SK-N-SH treated with all-trans-retinoic acid at 6 μM for 48 hours (cell line): ENCODE measurements around the gene SLC7A10.

ENCODE experiments used
- ATAC-seq: fragments of 200-7000 bp; cut with Tn5 transposase; 3 replicates; pipeline ENCODE4 v1.9.1; 2020; ENCODE audit warnings: mild to moderate bottlenecking, moderate library complexity
- ARNTL ChIP-seq: fragments of 450-650 bp; formaldehyde crosslinking; IDR thresholded peaks from 2 replicates; pipeline ENCODE4 v1.5.0; 2020; ENCODE audit warnings: low read depth, mild to moderate bottlenecking, moderate library complexity, borderline replicate concordance
- BACH2 ChIP-seq: fragments of 250-450 bp; sonication (Bioruptor Pico); IDR thresholded peaks from 2 replicates; pipeline ENCODE4 v1.9.0; 2021; ENCODE audit warnings: mild to moderate bottlenecking, borderline replicate concordance
- CREB5 ChIP-seq: fragments of 250-450 bp; sonication (Bioruptor Pico); IDR thresholded peaks from 2 replicates; pipeline ENCODE4 v1.5.1; 2020; ENCODE audit warnings: low read depth, mild to moderate bottlenecking, moderate library complexity
- CSDC2 ChIP-seq: fragments of 250-450 bp; sonication (Bioruptor Pico); IDR thresholded peaks from 2 replicates; pipeline ENCODE4 v1.5.0; 2020; ENCODE audit warnings: mild to moderate bottlenecking, moderate library complexity
- CSRNP3 ChIP-seq: fragments of 250-450 bp; sonication (Bioruptor Pico); IDR thresholded peaks from 2 replicates; pipeline ENCODE4 v1.5.1; 2021; ENCODE audit warnings: mild to moderate bottlenecking, moderate library complexity
- ESRRG ChIP-seq: fragments of 250-450 bp; sonication (Bioruptor Pico); IDR thresholded peaks from 2 replicates; pipeline ENCODE4 v1.6.1; 2021; ENCODE audit warnings: mild to moderate bottlenecking
- GLIS3 ChIP-seq: fragments of 250-450 bp; sonication (Bioruptor Pico); IDR thresholded peaks from 2 replicates; pipeline ENCODE4 v1.5.0; 2020; ENCODE audit warnings: mild to moderate bottlenecking, moderate library complexity
- ISL1 ChIP-seq: fragments of 250-450 bp; sonication (Bioruptor Pico); IDR thresholded peaks from 2 replicates; pipeline ENCODE4 v2.1.2; 2022; ENCODE audit warnings: mild to moderate bottlenecking, moderate library complexity
- OSR1 ChIP-seq: fragments of 250-450 bp; sonication (Bioruptor Pico); IDR thresholded peaks from 2 replicates; pipeline ENCODE4 v1.8.0; 2022; ENCODE audit warnings: moderate library complexity, mild to moderate bottlenecking, inconsistent platforms
- PPARA ChIP-seq: fragments of 250-450 bp; sonication (Bioruptor Pico); IDR thresholded peaks from 2 replicates; pipeline ENCODE4 v1.5.0; 2020; ENCODE audit warnings: mild to moderate bottlenecking, borderline replicate concordance
- SNAI2 ChIP-seq: fragments of 250-450 bp; sonication (Bioruptor Pico); IDR thresholded peaks from 2 replicates; pipeline ENCODE4 v1.5.0; 2020; ENCODE audit warnings: mild to moderate bottlenecking, moderate library complexity
- TCF4 ChIP-seq: fragments of 250-450 bp; sonication (Bioruptor Pico); IDR thresholded peaks from 2 replicates; pipeline ENCODE4 v1.8.0; 2021; ENCODE audit warnings: mild to moderate bottlenecking, moderate library complexity, borderline replicate concordance
- TOX ChIP-seq: fragments of 250-450 bp; sonication (Bioruptor Pico); IDR thresholded peaks from 2 replicates; pipeline ENCODE4 v1.8.0; 2021; ENCODE audit warnings: mild to moderate bottlenecking, moderate library complexity, borderline replicate concordance
- ZC3H10 ChIP-seq: fragments of 250-450 bp; sonication (Bioruptor Pico); IDR thresholded peaks from 2 replicates; pipeline ENCODE4 v1.5.1; 2021; ENCODE audit warnings: mild to moderate bottlenecking, moderate library complexity
- ZFP3 ChIP-seq: fragments of 250-450 bp; sonication (Bioruptor Pico); IDR thresholded peaks from 2 replicates; pipeline ENCODE4 v1.5.0; 2020; ENCODE audit warnings: mild to moderate bottlenecking, moderate library complexity
- ZFP30 ChIP-seq: fragments of 450-650 bp; formaldehyde crosslinking; IDR thresholded peaks from 2 replicates; pipeline ENCODE4 v1.5.0; 2022; ENCODE audit warnings: mild to moderate bottlenecking, moderate library complexity
- ZNF565 ChIP-seq: fragments of 450-650 bp; formaldehyde crosslinking; conservative IDR thresholded peaks from 2 replicates; pipeline ENCODE4 v1.5.0; 2020; ENCODE audit warnings: low read depth, mild to moderate bottlenecking, moderate library complexity
- ZNF70 ChIP-seq: fragments of 450-650 bp; formaldehyde crosslinking; IDR thresholded peaks from 2 replicates; pipeline ENCODE4 v1.5.0; 2020; ENCODE audit warnings: mild to moderate bottlenecking, moderate library complexity
- ZNF8 ChIP-seq: fragments of 450-650 bp; formaldehyde crosslinking; IDR thresholded peaks from 2 replicates; pipeline ENCODE4 v1.5.0; 2020; ENCODE audit warnings: mild to moderate bottlenecking, moderate library complexity
- TF ChIP-seq, protein P1 (sequence below): fragments of 250-450 bp; sonication (Bioruptor Pico); IDR thresholded peaks from 2 replicates; pipeline ENCODE4 v1.8.0; 2021; ENCODE audit warnings: low read depth, mild to moderate bottlenecking, moderate library complexity, borderline replicate concordance
- TF ChIP-seq, protein P2 (sequence below): fragments of 250-450 bp; sonication (Bioruptor Pico); IDR thresholded peaks from 2 replicates; pipeline ENCODE4 v1.5.0; 2020; ENCODE audit warnings: mild to moderate bottlenecking, moderate library complexity
- TF ChIP-seq, protein P3 (sequence below): fragments of 250-450 bp; sonication (Bioruptor Pico); IDR thresholded peaks from 2 replicates; pipeline ENCODE4 v1.8.0; 2020; ENCODE audit warnings: mild to moderate bottlenecking, moderate library complexity, borderline replicate concordance

SLC7A10 gene

DNA sequence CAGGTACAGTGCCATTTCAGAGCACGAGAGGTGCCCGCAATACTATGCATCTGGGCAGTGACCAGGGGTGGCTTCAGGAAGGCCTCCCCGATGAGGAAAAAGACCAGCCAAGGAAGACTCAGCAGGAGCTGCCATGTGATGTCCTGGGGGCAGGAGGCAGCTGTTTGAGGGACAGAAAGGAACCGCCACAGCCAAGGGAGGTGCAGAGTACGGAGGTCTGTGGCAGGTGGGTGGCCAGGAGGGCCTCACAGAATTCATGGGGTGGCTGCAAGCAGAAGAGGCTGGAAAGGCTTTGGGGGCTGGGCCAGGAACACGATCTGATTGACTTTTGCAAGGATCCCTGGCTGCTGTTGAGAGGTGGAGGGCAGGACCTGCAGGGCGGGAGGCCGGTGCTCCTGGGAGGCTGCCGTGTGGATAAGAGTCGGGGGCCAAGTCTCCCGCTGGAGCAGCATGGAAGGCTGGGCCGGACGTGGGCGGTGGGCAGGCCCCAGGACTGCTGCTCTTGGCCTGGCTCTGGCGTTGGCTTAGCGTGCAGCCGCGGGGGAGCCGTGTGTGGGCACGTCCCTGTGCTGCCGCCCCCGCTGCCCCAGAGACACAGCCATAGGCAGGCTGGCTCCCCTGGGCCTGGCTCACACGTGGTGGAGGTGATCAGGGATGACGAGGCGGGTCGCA is 47.6 kb upstream of the SLC7A10 start:
- TF ChIP-seq ZNF70 (CRISPR knock-in tag) (no peak), OSR1 (CRISPR knock-in tag) (no peak), SNAI2 (CRISPR knock-in tag) (no peak), ZC3H10 (no peak)
- TF ChIP-seq, protein P1, sequence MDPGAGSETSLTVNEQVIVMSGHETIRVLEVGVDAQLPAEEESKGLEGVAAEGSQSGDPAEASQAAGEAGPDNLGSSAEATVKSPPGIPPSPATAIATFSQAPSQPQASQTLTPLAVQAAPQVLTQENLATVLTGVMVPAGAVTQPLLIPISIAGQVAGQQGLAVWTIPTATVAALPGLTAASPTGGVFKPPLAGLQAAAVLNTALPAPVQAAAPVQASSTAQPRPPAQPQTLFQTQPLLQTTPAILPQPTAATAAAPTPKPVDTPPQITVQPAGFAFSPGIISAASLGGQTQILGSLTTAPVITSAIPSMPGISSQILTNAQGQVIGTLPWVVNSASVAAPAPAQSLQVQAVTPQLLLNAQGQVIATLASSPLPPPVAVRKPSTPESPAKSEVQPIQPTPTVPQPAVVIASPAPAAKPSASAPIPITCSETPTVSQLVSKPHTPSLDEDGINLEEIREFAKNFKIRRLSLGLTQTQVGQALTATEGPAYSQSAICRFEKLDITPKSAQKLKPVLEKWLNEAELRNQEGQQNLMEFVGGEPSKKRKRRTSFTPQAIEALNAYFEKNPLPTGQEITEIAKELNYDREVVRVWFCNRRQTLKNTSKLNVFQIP (CRISPR knock-in tag), result no peak
- TF ChIP-seq, all 23 proteins: peak for 0
- ATAC-seq, result no peak

DNA sequence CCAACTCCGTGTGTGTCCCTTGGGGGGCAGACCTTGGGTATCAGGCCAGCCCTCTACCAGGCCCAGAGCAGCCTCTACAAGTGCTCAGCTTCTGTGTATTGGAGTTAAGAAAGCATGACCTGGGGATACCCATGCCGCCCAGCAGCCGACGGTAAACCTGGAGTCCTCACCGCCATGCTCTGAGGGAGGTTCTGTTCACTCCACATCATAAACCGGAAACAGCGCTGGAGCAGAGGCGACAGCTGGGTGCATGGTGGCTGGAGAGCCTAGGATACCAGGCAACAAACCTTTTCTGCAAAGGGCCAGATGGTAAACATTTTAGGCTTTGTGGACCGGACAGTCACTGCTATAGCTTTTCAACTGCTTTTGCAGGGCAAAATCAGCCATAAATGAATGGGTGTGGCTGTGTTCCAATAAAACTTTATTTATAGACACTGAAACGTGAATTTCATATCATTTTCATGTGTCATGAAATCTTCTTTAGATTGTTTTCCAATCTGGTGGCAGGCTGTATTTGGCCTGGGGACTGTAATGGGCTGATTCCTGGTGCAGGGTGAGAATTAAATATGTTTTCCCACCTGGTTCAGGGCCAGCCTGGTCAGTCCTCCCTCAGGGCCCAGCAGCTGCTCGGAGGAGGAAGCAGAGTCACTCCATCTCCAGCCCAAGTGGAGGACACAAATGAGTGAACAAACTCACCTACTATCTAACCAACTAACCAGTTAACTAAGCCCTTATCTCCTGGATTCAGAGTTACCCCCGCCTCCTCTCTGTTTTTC is 45.8 kb upstream of the SLC7A10 start:
- ATAC-seq, result no peak
- no peak for TF ChIP-seq ESRRG (CRISPR knock-in tag)
- TF ChIP-seq, protein P2, sequence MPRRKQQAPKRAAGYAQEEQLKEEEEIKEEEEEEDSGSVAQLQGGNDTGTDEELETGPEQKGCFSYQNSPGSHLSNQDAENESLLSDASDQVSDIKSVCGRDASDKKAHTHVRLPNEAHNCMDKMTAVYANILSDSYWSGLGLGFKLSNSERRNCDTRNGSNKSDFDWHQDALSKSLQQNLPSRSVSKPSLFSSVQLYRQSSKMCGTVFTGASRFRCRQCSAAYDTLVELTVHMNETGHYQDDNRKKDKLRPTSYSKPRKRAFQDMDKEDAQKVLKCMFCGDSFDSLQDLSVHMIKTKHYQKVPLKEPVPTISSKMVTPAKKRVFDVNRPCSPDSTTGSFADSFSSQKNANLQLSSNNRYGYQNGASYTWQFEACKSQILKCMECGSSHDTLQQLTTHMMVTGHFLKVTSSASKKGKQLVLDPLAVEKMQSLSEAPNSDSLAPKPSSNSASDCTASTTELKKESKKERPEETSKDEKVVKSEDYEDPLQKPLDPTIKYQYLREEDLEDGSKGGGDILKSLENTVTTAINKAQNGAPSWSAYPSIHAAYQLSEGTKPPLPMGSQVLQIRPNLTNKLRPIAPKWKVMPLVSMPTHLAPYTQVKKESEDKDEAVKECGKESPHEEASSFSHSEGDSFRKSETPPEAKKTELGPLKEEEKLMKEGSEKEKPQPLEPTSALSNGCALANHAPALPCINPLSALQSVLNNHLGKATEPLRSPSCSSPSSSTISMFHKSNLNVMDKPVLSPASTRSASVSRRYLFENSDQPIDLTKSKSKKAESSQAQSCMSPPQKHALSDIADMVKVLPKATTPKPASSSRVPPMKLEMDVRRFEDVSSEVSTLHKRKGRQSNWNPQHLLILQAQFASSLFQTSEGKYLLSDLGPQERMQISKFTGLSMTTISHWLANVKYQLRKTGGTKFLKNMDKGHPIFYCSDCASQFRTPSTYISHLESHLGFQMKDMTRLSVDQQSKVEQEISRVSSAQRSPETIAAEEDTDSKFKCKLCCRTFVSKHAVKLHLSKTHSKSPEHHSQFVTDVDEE (CRISPR knock-in tag), result no peak
- TF ChIP-seq ZNF565, result no peak
- no peak for TF ChIP-seq TCF4 (CRISPR knock-in tag)
- no peak for TF ChIP-seq ZFP30 (CRISPR knock-in tag)
- TF ChIP-seq TOX, result no peak
- no peak for TF ChIP-seq PPARA (CRISPR knock-in tag)
- no peak for TF ChIP-seq ZC3H10
- TF ChIP-seq, protein P1 (CRISPR knock-in tag), result no peak
- TF ChIP-seq ARNTL, result no peak
- TF ChIP-seq OSR1 (CRISPR knock-in tag), result no peak
- no peak for TF ChIP-seq SNAI2 (CRISPR knock-in tag)
- no peak for TF ChIP-seq ZNF70 (CRISPR knock-in tag)
- no peak for TF ChIP-seq ZFP3 (CRISPR knock-in tag)
- no peak for TF ChIP-seq GLIS3
- no peak for TF ChIP-seq CSRNP3 (CRISPR knock-in tag)

GRCh38 chr19:33270769-33271168 is 45.1 kb upstream of the SLC7A10 start:
- no peak for TF ChIP-seq ESRRG (CRISPR knock-in tag)
- no peak for TF ChIP-seq ZNF565
- no peak for TF ChIP-seq CSDC2 (CRISPR knock-in tag)
- no peak for TF ChIP-seq ISL1 (CRISPR knock-in tag)
- no peak for TF ChIP-seq BACH2
- TF ChIP-seq, protein P3, sequence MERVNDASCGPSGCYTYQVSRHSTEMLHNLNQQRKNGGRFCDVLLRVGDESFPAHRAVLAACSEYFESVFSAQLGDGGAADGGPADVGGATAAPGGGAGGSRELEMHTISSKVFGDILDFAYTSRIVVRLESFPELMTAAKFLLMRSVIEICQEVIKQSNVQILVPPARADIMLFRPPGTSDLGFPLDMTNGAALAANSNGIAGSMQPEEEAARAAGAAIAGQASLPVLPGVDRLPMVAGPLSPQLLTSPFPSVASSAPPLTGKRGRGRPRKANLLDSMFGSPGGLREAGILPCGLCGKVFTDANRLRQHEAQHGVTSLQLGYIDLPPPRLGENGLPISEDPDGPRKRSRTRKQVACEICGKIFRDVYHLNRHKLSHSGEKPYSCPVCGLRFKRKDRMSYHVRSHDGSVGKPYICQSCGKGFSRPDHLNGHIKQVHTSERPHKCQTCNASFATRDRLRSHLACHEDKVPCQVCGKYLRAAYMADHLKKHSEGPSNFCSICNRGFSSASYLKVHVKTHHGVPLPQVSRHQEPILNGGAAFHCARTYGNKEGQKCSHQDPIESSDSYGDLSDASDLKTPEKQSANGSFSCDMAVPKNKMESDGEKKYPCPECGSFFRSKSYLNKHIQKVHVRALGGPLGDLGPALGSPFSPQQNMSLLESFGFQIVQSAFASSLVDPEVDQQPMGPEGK (CRISPR knock-in tag), result no peak
- TF ChIP-seq PPARA (CRISPR knock-in tag), result no peak
- no peak for TF ChIP-seq CREB5 (CRISPR knock-in tag)
- no peak for TF ChIP-seq SNAI2 (CRISPR knock-in tag)
- no peak for TF ChIP-seq ZFP30 (CRISPR knock-in tag)
- TF ChIP-seq, protein P1 (CRISPR knock-in tag), result no peak
- no peak for TF ChIP-seq ZNF8 (CRISPR knock-in tag)
- ATAC-seq, result no peak
